Measurements from ENCODE around the gene SEC23IP. TPM values are rescaled to one million over a fixed set of nuclear protein-coding genes. Genes with fewer than 3 reads are reported as not detected.
A peak's percentile ranks its signal among the peaks of the same experiment; 100 is the strongest.

SEC23IP gene
- 36.9 TPM for polyA plus RNA-seq (2013, experiment 1 of 2)
- 33.9 TPM for polyA plus RNA-seq (2013, experiment 2 of 2)

- Histone ChIP-seq H3K9me3 (ENCODE audit: control insufficient read depth, low read length) (no peaks in the 10 kb centered on the region), H3K36me3 (ENCODE audit: control insufficient read depth, insufficient read depth, low read length) (peaks cover 22% of the 10 kb centered on the region), H3K27ac (ENCODE audit: low read depth, low read length, severe bottlenecking) (peak within 1 kb of the TSS; percentile 80), H3K4me3 (ENCODE audit: extremely low read depth, insufficient read depth, low read length, poor library complexity, severe bottlenecking) (peak within 1 kb of the TSS; percentile 99), H3K4me1 (ENCODE audit: control insufficient read depth, insufficient read depth, low read length, poor library complexity, severe bottlenecking) (peaks cover 3% of the 10 kb centered on the region)
- WGBS, 2 experiments (ENCODE audit: insufficient coverage in 2 of 2), result 0 to 1% methylated on average over 36 to 49 of the region's 61 CpGs
Measured at GRCh38 chr10:119892188-119893065, at the start of gene SEC23IP. SEC23IP (plus strand) TSS chr10:119892730; CDS start chr10:119892783, 53 bp downstream.

GRCh38 chr10:119845656-119846055 is 46.9 kb upstream of the SEC23IP start:
- no peaks in the 10 kb centered on the region for H3K9me3 ChIP-seq (ENCODE audit: control insufficient read depth, low read length)
- peaks cover 17% of the 10 kb centered on the region for H3K4me1 ChIP-seq (ENCODE audit: control insufficient read depth, insufficient read depth, low read length, poor library complexity, severe bottlenecking)
- H3K27ac ChIP-seq (ENCODE audit: low read depth, low read length, severe bottlenecking), result no peak overlapping the region
- WGBS, 2 experiments (ENCODE audit: insufficient coverage in 2 of 2), result 100% methylated on average over 1 of the region's 1 CpG; no CpG with 5 or more reads in 1 of the 2 experiments
- peaks cover 90% of the 10 kb centered on the region for H3K36me3 ChIP-seq (ENCODE audit: control insufficient read depth, insufficient read depth, low read length)
- no peak overlapping the region for H3K4me3 ChIP-seq (ENCODE audit: extremely low read depth, insufficient read depth, low read length, poor library complexity, severe bottlenecking)

- Histone ChIP-seq H3K27ac (ENCODE audit: low read depth, low read length, severe bottlenecking) (peak overlapping the region; percentile 95), H3K9me3 (ENCODE audit: control insufficient read depth, low read length) (no peaks in the 10 kb centered on the region), H3K4me3 (ENCODE audit: extremely low read depth, insufficient read depth, low read length, poor library complexity, severe bottlenecking) (no peak overlapping the region), H3K36me3 (ENCODE audit: control insufficient read depth, insufficient read depth, low read length) (peaks cover 88% of the 10 kb centered on the region), H3K4me1 (ENCODE audit: control insufficient read depth, insufficient read depth, low read length, poor library complexity, severe bottlenecking) (peaks cover 17% of the 10 kb centered on the region)
- 71 to 73% methylated on average over 5 of the region's 6 CpGs for WGBS, 2 experiments (ENCODE audit: insufficient coverage in 2 of 2)
Measured at GRCh38 chr10:119849031-119849789, 43.3 kb upstream of the SEC23IP start.

DNA sequence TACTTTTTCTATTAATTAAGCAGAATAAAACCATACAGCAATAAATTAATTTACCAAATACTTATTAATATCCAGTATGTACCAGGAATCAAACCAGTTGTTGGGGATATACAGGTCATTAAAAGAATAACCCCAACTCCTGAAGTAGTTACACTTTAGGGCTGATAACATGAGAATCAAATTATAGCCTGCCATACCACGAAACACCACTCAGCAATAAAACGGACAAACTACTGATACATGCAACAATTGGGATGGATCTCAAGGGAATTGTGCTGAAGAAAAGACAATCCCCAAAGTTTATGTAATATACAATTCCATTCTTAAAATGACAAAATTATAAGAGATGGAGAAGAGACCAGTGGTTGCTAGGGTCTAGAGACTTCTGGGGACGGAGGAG is 42.6 kb upstream of the SEC23IP start:
- H3K27ac ChIP-seq (ENCODE audit: low read depth, low read length, severe bottlenecking), result peak overlapping the region; percentile 95
- H3K4me1 ChIP-seq (ENCODE audit: control insufficient read depth, insufficient read depth, low read length, poor library complexity, severe bottlenecking), result peaks cover 17% of the 10 kb centered on the region
- H3K36me3 ChIP-seq (ENCODE audit: control insufficient read depth, insufficient read depth, low read length), result peaks cover 88% of the 10 kb centered on the region
- 91% methylated on average over 1 of the region's 3 CpGs; no CpG with 5 or more reads in 1 of the 2 experiments for WGBS, 2 experiments (ENCODE audit: insufficient coverage in 2 of 2)
- H3K9me3 ChIP-seq (ENCODE audit: control insufficient read depth, low read length), result no peaks in the 10 kb centered on the region
- H3K4me3 ChIP-seq (ENCODE audit: extremely low read depth, insufficient read depth, low read length, poor library complexity, severe bottlenecking), result no peak overlapping the region

GRCh38 chr10:119852277-119852676 is 40.3 kb upstream of the SEC23IP start:
- Histone ChIP-seq H3K36me3 (ENCODE audit: control insufficient read depth, insufficient read depth, low read length) (peaks cover 89% of the 10 kb centered on the region), H3K27ac (ENCODE audit: low read depth, low read length, severe bottlenecking) (no peak overlapping the region), H3K4me3 (ENCODE audit: extremely low read depth, insufficient read depth, low read length, poor library complexity, severe bottlenecking) (no peak overlapping the region), H3K9me3 (ENCODE audit: control insufficient read depth, low read length) (no peaks in the 10 kb centered on the region), H3K4me1 (ENCODE audit: control insufficient read depth, insufficient read depth, low read length, poor library complexity, severe bottlenecking) (peaks cover 17% of the 10 kb centered on the region)
- no CpG with 5 or more reads among the region's 6 CpGs for WGBS, 2 experiments (ENCODE audit: insufficient coverage in 2 of 2)

DNA sequence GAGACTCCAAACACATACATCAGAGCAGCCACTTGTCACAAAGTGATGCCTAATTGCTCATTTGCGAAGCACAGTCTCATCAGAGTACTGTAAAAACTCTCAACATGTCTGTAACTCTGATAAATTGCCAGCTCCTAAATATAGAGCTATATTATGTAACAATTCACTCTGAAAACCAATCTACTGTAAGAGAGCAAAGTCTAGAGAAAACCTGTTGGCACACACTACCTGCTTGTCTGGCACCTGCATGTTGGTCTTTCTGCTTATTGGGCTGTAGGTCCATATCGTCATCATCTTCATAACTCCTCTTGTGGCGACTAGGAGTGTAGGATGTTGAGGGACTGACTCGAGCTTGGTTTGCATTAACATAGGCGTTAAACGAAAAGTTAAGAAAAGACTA is 39.7 kb upstream of the SEC23IP start:
- WGBS, 2 experiments (ENCODE audit: insufficient coverage in 2 of 2), result 100% methylated on average over 1 to 2 of the region's 6 CpGs
- Histone ChIP-seq H3K4me3 (ENCODE audit: extremely low read depth, insufficient read depth, low read length, poor library complexity, severe bottlenecking) (no peak overlapping the region), H3K9me3 (ENCODE audit: control insufficient read depth, low read length) (no peaks in the 10 kb centered on the region), H3K36me3 (ENCODE audit: control insufficient read depth, insufficient read depth, low read length) (peaks cover 89% of the 10 kb centered on the region), H3K4me1 (ENCODE audit: control insufficient read depth, insufficient read depth, low read length, poor library complexity, severe bottlenecking) (peaks cover 17% of the 10 kb centered on the region), H3K27ac (ENCODE audit: low read depth, low read length, severe bottlenecking) (no peak overlapping the region)

DNA sequence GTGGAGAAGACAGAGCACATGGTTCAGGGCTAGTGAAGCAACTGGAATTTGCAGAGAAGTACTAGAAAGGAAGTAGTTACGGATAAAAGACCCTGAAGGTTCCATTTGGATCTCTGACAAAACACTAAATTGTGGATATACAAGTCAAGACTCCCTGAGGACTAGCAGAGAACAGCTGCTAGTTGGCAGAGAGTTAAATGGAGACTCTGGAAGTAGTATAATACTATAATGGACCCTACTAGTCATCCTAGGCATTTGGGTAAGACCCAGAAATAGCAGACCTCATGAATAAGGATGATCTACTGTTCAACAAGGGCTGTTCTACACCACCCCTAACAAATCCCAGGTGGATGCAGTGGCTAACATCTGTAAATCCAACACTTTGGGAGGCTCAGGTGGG is 39.0 kb upstream of the SEC23IP start:
- no peak overlapping the region for H3K27ac ChIP-seq (ENCODE audit: low read depth, low read length, severe bottlenecking)
- peaks cover 14% of the 10 kb centered on the region for H3K4me1 ChIP-seq (ENCODE audit: control insufficient read depth, insufficient read depth, low read length, poor library complexity, severe bottlenecking)
- no peaks in the 10 kb centered on the region for H3K9me3 ChIP-seq (ENCODE audit: control insufficient read depth, low read length)
- no peak overlapping the region for H3K4me3 ChIP-seq (ENCODE audit: extremely low read depth, insufficient read depth, low read length, poor library complexity, severe bottlenecking)
- H3K36me3 ChIP-seq (ENCODE audit: control insufficient read depth, insufficient read depth, low read length), result peaks cover 85% of the 10 kb centered on the region
- WGBS, 2 experiments (ENCODE audit: insufficient coverage in 2 of 2), result 100% methylated on average over 1 of the region's 1 CpG; no CpG with 5 or more reads in 1 of the 2 experiments

DNA sequence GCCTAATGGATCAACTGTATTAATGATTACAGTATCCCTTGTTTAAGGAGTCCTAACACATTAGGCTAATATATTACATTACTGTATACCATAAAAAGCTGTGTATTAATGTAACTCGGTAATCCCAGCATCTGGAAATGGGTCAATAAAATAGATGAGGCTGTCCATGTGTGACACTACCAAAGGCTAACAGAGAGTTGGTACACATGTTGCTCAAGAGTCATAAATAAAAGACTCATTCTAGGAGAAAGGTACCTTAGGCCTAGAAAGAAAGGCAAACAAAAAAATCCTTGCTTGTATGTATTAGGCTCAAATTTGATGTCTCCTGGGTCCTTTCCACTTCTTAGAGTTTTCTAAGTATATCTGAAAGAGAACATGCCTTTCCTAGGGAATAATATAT is 34.5 kb upstream of the SEC23IP start:
- no peaks in the 10 kb centered on the region for H3K9me3 ChIP-seq (ENCODE audit: control insufficient read depth, low read length)
- WGBS, 2 experiments (ENCODE audit: insufficient coverage in 2 of 2), result 100% methylated on average over 1 of the region's 1 CpG; no CpG with 5 or more reads in 1 of the 2 experiments
- H3K36me3 ChIP-seq (ENCODE audit: control insufficient read depth, insufficient read depth, low read length), result peaks cover 49% of the 10 kb centered on the region
- no peak overlapping the region for H3K27ac ChIP-seq (ENCODE audit: low read depth, low read length, severe bottlenecking)
- no peak overlapping the region for H3K4me3 ChIP-seq (ENCODE audit: extremely low read depth, insufficient read depth, low read length, poor library complexity, severe bottlenecking)
- H3K4me1 ChIP-seq (ENCODE audit: control insufficient read depth, insufficient read depth, low read length, poor library complexity, severe bottlenecking), result no peaks in the 10 kb centered on the region

GRCh38 chr10:119859420-119860258 is 32.9 kb upstream of the SEC23IP start:
- peaks cover 40% of the 10 kb centered on the region for H3K36me3 ChIP-seq (ENCODE audit: control insufficient read depth, insufficient read depth, low read length)

More at GRCh38 chr10:119859420-119860258, 32.9 kb upstream of the SEC23IP start:
- Histone ChIP-seq H3K4me1 (ENCODE audit: control insufficient read depth, insufficient read depth, low read length, poor library complexity, severe bottlenecking) (no peaks in the 10 kb centered on the region), H3K4me3 (ENCODE audit: extremely low read depth, insufficient read depth, low read length, poor library complexity, severe bottlenecking) (no peak overlapping the region), H3K27ac (ENCODE audit: low read depth, low read length, severe bottlenecking) (no peak overlapping the region), H3K9me3 (ENCODE audit: control insufficient read depth, low read length) (peaks cover 7% of the 10 kb centered on the region)
- 56% methylated on average over 1 of the region's 1 CpG; no CpG with 5 or more reads in 1 of the 2 experiments for WGBS, 2 experiments (ENCODE audit: insufficient coverage in 2 of 2)

All from mesodermal cell (in vitro differentiated cells).